ENCODE results near the gene TUBB2A. TPM values are rescaled to one million over a fixed set of nuclear protein-coding genes. Genes with fewer than 3 reads are reported as not detected.
A peak's percentile ranks its signal among the peaks of the same experiment; 100 is the strongest.
"Not testable (repeated sequence)": the region's sequence is repeated elsewhere in the genome, so short reads cannot be mapped to it uniquely, and the experiment has no call there.

Gene TUBB2A
- 64.5 TPM for total RNA-seq

- peak; percentile 85 for DNase-seq (ENCODE audit: low spot score)
- ATAC-seq = peak; percentile 84
Measured at GRCh38 chr6:3157131-3157933, at the start of gene TUBB2A. TUBB2A (minus strand) TSS chr6:3157544; CDS start chr6:3157463, 81 bp downstream.

- DNase-seq (ENCODE audit: low spot score) (no peak), ATAC-seq (no peak)
Measured at GRCh38 chr6:3206339-3207015, 49.1 kb upstream of the TUBB2A start.

GRCh38 chr6:3205913-3206312 lies 48.6 kb upstream of the TUBB2A start:
- no peak for ATAC-seq
- no peak for DNase-seq (ENCODE audit: low spot score)

- ATAC-seq (no peak), DNase-seq (ENCODE audit: low spot score) (no peak)
Measured at GRCh38 chr6:3204921-3205320, 47.6 kb upstream of the TUBB2A start.

- DNase-seq (ENCODE audit: low spot score) = no peak
- ATAC-seq = no peak
Measured at GRCh38 chr6:3202999-3203696, 45.8 kb upstream of the TUBB2A start.

GRCh38 chr6:3201388-3201787 lies 44.0 kb upstream of the TUBB2A start:
- ATAC-seq = no peak
- DNase-seq (ENCODE audit: low spot score) = no peak

GRCh38 chr6:3200682-3201081 lies 43.3 kb upstream of the TUBB2A start:
- DNase-seq (ENCODE audit: low spot score) = no peak
- ATAC-seq = no peak

GRCh38 chr6:3199382-3199781 lies 42.0 kb upstream of the TUBB2A start:
- no peak for ATAC-seq
- DNase-seq (ENCODE audit: low spot score) = no peak

GRCh38 chr6:3197734-3198133 lies 40.4 kb upstream of the TUBB2A start:
- DNase-seq (ENCODE audit: low spot score); ATAC-seq: not testable (repeated sequence)

- DNase-seq (ENCODE audit: low spot score) (no peak), ATAC-seq (no peak)
Measured at GRCh38 chr6:3196770-3197169, 39.4 kb upstream of the TUBB2A start.

- ATAC-seq (peak; percentile 59), DNase-seq (ENCODE audit: low spot score) (no peak)
Measured at GRCh38 chr6:3195695-3196497, 38.6 kb upstream of the TUBB2A start.

- no peak for ATAC-seq
- DNase-seq (ENCODE audit: low spot score) = no peak
Measured at GRCh38 chr6:3195420-3195694, 38.0 kb upstream of the TUBB2A start.

- no peak for ATAC-seq
- DNase-seq (ENCODE audit: low spot score) = no peak
Measured at GRCh38 chr6:3194535-3195419, 37.4 kb upstream of the TUBB2A start.

GRCh38 chr6:3193102-3193849 lies 35.9 kb upstream of the TUBB2A start:
- DNase-seq (ENCODE audit: low spot score) (no peak), ATAC-seq (no peak)

- DNase-seq (ENCODE audit: low spot score) (no peak), ATAC-seq (no peak)
Measured at GRCh38 chr6:3190779-3191178, 33.4 kb upstream of the TUBB2A start.

GRCh38 chr6:3190056-3190455 lies 32.7 kb upstream of the TUBB2A start:
- no peak for ATAC-seq
- no peak for DNase-seq (ENCODE audit: low spot score)

- ATAC-seq; DNase-seq (ENCODE audit: low spot score): not testable (repeated sequence)
Measured at GRCh38 chr6:3189192-3189591, 31.8 kb upstream of the TUBB2A start.

- ATAC-seq (no peak), DNase-seq (ENCODE audit: low spot score) (no peak)
Measured at GRCh38 chr6:3188262-3188661, 30.9 kb upstream of the TUBB2A start.

- DNase-seq (ENCODE audit: low spot score) = no peak
- ATAC-seq = no peak
Measured at GRCh38 chr6:3186974-3187382, 29.6 kb upstream of the TUBB2A start.

Data from left lobe of liver (tissue), 2 donors.